ENCODE data around the gene ZNF366.

ZNF366 gene

GRCh38 chr5:72402381-72402890 is 104.8 kb downstream of the ZNF366 start:
- no peak for FAIRE-seq

GRCh38 chr5:72400950-72401349 is 106.3 kb downstream of the ZNF366 start:
- no peak for FAIRE-seq

- FAIRE-seq = no peak
Measured at GRCh38 chr5:72397836-72398235, 109.4 kb downstream of the ZNF366 start.

DNA sequence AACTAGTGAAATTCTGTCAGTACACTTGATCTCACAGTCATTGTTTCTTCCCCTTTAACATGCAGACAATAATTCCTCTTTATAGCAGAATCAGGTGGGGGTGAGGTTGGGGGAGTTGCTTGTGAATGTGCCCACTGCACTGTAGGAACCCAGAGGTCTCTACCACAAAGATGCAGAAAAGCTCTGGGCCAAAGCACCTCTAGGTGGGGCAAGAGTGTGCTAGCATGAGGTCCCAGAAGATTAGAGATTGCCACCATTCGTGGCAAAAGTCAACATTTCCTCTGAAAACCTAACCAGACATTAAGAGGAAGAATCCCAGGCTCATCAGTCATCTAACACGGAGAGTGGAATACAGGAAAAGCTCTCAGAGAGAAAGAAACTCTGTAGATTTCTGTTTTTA is 112.5 kb downstream of the ZNF366 start:
- FAIRE-seq = no peak

- FAIRE-seq = no peak
Measured at GRCh38 chr5:72393052-72393451, 114.2 kb downstream of the ZNF366 start.

Data from colon (tissue), 2 donors.